ENCODE results near the gene NFIA. TPM values are rescaled to one million over a fixed set of nuclear protein-coding genes. Genes with fewer than 3 reads are reported as not detected.

The NFIA gene
- total and polyA plus RNA-seq, 7 donors: 4.0 to 42.7 (median 30.6) TPM

DNA sequence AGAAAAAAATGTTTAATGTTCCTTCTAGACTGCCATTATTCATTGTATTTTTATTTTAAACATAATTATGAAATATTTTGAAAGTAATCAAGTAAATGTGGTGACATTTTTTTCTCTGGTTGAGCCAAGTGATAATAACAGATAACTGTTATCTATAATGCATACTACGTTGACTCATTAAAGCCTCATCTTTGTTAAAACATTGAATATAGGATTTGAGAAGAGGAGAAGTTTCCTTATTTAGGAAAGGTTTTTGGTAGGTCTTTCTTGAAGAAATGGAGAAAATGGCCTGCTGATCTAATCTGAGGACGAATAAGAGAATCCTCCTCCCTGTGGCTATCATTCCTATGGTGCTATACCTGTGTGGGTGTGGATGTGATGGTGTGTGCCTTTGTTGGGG, 89.0 kb downstream of the NFIA start:
- TF ChIP-seq, protein P1, sequence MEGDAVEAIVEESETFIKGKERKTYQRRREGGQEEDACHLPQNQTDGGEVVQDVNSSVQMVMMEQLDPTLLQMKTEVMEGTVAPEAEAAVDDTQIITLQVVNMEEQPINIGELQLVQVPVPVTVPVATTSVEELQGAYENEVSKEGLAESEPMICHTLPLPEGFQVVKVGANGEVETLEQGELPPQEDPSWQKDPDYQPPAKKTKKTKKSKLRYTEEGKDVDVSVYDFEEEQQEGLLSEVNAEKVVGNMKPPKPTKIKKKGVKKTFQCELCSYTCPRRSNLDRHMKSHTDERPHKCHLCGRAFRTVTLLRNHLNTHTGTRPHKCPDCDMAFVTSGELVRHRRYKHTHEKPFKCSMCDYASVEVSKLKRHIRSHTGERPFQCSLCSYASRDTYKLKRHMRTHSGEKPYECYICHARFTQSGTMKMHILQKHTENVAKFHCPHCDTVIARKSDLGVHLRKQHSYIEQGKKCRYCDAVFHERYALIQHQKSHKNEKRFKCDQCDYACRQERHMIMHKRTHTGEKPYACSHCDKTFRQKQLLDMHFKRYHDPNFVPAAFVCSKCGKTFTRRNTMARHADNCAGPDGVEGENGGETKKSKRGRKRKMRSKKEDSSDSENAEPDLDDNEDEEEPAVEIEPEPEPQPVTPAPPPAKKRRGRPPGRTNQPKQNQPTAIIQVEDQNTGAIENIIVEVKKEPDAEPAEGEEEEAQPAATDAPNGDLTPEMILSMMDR (IDR thresholded peaks at IDR 0.05): no peak
- Histone ChIP-seq H3K9me3 (no peaks in the 10 kb centered on the region), H3K27me3 (ENCODE audit: insufficient read depth in 3 of 3, low read length in 2 of 3) (no peaks in the 10 kb centered on the region), H3K36me3 (ENCODE audit: insufficient read depth in 1 of 2, low read depth in 1 of 2) (no peaks in the 10 kb centered on the region), H3K4me1 (peaks cover 77% of the 10 kb centered on the region), H3K4me3 (no peak overlapping the region), H3K27ac (peak overlapping the region; percentile 53)
- intact Hi-C loops (cut with DNase I): no loop called here
- no peak for DNase-seq
- WGBS, 3 donors: 80 to 83% (median 83%) methylated on average over 2 of the region's 2 CpGs
- no peak for ATAC-seq

DNA sequence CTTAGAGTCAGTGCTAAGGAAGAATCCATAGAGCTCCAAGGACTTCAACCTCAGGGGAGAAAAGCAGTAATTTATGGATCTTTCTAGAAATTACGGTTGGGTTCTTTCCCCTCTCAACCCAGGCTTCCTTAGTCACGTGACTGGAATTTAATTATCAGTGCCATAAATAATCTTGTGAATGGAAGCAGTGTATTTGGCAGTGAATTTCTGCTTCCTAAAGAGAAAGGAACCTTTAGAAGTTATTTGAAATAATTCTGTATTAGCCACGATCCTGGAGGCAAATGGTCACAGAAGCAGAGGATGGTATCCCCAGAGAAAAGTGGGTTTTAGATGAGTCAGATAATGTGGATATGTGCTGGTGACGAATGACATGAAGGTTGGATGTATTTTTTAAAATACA, 89.6 kb downstream of the NFIA start:
- Histone ChIP-seq H3K4me1 (peaks cover 78% of the 10 kb centered on the region), H3K9me3 (no peaks in the 10 kb centered on the region), H3K27ac (peak overlapping the region; percentile 66), H3K36me3 (ENCODE audit: insufficient read depth in 1 of 2, low read depth in 1 of 2) (no peaks in the 10 kb centered on the region), H3K27me3 (ENCODE audit: insufficient read depth in 3 of 3, low read length in 2 of 3) (no peaks in the 10 kb centered on the region), H3K4me3 (no peak overlapping the region)
- intact Hi-C loops (cut with DNase I): no loop called here
- 31 to 45% (median 35%) methylated on average over 4 of the region's 4 CpGs for WGBS, 3 donors
- ATAC-seq (no peak), DNase-seq (no peak)
- TF ChIP-seq, protein P1 (IDR thresholded peaks at IDR 0.05): no peak

DNA sequence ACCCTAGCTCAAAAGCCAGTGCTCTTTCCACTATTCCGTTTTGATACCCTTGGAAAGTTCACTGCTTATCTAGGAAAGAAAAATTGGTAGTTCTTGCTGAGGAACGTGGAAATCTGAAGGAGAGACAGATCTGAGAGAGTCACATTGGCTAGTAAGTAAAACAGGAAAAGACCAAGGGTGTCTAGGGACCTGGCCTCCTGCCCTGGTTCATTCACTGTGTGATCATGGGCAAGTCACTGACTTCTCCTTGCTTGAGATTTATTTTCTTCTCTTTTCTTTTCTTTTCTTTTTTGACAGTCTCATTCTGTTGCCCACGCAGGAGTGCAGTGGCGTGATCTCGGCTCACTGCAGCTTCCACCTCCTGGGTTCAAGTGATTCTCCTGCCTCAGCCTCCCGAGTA, 90.8 kb downstream of the NFIA start:
- TF ChIP-seq, protein P1 (IDR thresholded peaks at IDR 0.05): no peak
- intact Hi-C loops (cut with DNase I): no loop called here
- peak overlapping the region; percentile 66 for H3K27ac ChIP-seq
- 61 to 76% (median 68%) methylated on average over 6 of the region's 6 CpGs for WGBS, 3 donors
- peaks cover 75% of the 10 kb centered on the region for H3K4me1 ChIP-seq
- H3K27me3 ChIP-seq (ENCODE audit: insufficient read depth in 3 of 3, low read length in 2 of 3): no peaks in the 10 kb centered on the region
- DNase-seq (peak; percentile 68 to 72), ATAC-seq (peak in 1 of 4 donors; percentile 42)
- H3K4me3 ChIP-seq: no peak overlapping the region
- H3K36me3 ChIP-seq (ENCODE audit: insufficient read depth in 1 of 2, low read depth in 1 of 2): no peaks in the 10 kb centered on the region
- no peaks in the 10 kb centered on the region for H3K9me3 ChIP-seq

DNA sequence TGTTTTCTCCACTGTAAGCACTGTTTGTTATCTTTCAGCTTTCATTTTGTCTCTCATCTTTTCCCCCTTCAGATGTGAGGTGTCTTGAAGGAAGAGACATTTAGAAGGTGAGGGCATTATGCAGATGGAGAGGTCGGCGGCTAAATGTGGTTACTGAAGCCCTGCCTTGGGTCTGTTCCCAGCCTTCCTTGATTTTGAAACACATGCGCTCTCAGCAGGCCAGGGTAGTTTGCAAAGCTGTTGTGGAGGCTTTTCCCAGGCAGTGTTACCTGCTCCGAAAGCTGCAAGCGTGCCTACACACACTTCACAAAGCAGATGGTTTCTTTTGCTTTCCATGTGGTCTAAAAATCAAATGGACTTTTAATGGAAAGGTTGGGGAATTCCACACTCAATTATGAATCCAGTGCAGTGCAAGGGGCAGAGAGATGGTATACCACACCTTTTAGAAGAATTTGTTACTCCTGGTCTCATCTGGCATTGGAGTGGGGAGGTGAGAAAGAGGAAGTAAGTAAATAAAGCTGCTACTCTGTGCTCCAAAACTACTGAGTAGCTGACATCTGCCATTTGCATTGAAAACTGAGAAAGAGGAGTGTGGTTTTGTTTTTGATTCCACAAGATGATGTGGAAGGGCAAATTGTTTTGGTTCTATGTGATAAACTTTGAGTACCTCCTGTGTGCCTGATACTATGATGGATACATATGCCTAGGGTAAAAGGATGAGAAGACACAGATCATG, 91.9 kb downstream of the NFIA start:
- ATAC-seq (peak; percentile 52 to 86 (median 84)), DNase-seq (no peak)
- Histone ChIP-seq H3K36me3 (ENCODE audit: insufficient read depth in 1 of 2, low read depth in 1 of 2) (no peaks in the 10 kb centered on the region), H3K4me1 (peaks cover 75% of the 10 kb centered on the region), H3K9me3 (no peaks in the 10 kb centered on the region), H3K27ac (peak overlapping the region; percentile 66), H3K4me3 (no peak overlapping the region), H3K27me3 (ENCODE audit: insufficient read depth in 3 of 3, low read length in 2 of 3) (no peaks in the 10 kb centered on the region)
- WGBS, 3 donors: 29 to 49% (median 32%) methylated on average over 5 of the region's 5 CpGs
- intact Hi-C loops (cut with DNase I): no loop called here
- TF ChIP-seq, protein P1 (IDR thresholded peaks at IDR 0.05): no peak

DNA sequence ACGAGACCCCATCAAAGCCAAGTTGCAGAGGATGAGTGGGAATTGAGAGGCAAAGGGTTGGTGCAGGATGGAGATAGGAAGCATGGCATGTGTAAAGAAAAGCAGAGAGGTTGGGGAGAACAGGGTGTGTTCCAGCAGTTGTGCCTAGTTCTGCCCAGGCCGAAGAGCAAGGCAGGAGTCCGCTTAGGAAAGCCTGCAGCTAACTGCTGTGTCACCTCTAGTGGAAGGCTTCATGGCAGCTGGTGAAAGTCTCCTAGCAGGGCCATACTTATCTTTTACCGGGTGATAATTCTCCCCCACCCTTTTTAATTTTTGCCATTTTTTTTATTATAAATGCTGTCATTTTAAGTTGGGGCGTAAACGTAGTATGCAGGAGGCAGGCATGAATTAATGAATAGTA, 93.6 kb downstream of the NFIA start:
- TF ChIP-seq, protein P1 (IDR thresholded peaks at IDR 0.05): no peak
- H3K4me3 ChIP-seq: no peak overlapping the region
- H3K9me3 ChIP-seq: no peaks in the 10 kb centered on the region
- ATAC-seq (peak in 2 of 4 donors; percentile 55 to 58), DNase-seq (no peak)
- H3K27ac ChIP-seq: no peak overlapping the region
- peaks cover 64% of the 10 kb centered on the region for H3K4me1 ChIP-seq
- intact Hi-C loops (cut with DNase I): no loop called here
- no peaks in the 10 kb centered on the region for H3K36me3 ChIP-seq (ENCODE audit: insufficient read depth in 1 of 2, low read depth in 1 of 2)
- H3K27me3 ChIP-seq (ENCODE audit: insufficient read depth in 3 of 3, low read length in 2 of 3): no peaks in the 10 kb centered on the region
- WGBS, 3 donors: 69 to 87% (median 71%) methylated on average over 6 of the region's 6 CpGs

Measured in psoas muscle (tissue), 8 donors.